Nephron (organoid): ENCODE measurements around the gene TMEM69.
"Not testable (repeated sequence)": the region's sequence is repeated elsewhere in the genome, so short reads cannot be mapped to it uniquely, and the experiment has no call there.

ENCODE experiments used
- H3K27ac Mint-ChIP-seq, 3 experiments: 2 replicates each; pipeline ENCODE4 v1.8.0; 2020; ENCODE audit warnings: mixed read lengths in 3 of 3, mild to moderate bottlenecking in 2 of 3, moderate library complexity in 1 of 3
- H3K27me3 Mint-ChIP-seq: 2 replicates; pipeline ENCODE4 v1.8.0; 2021; ENCODE audit warnings: low read depth, mild to moderate bottlenecking, moderate library complexity, mixed read lengths
- H3K36me3 Mint-ChIP-seq: 2 replicates; pipeline ENCODE4 v1.8.0; 2020; ENCODE audit warnings: low read depth, mixed read lengths
- H3K4me1 Mint-ChIP-seq: 2 replicates; pipeline ENCODE4 v1.8.0; 2020; ENCODE audit warnings: mixed read lengths
- H3K4me3 Mint-ChIP-seq, 3 experiments: 2 replicates each; pipeline ENCODE4 v1.8.0; 2020; ENCODE audit warnings: mild to moderate bottlenecking in 3 of 3, mixed read lengths in 3 of 3, moderate library complexity in 2 of 3
- H3K9me3 Mint-ChIP-seq: 2 replicates; pipeline ENCODE4 v1.8.0; 2020; ENCODE audit warnings: mixed read lengths
- CTCF ChIP-seq, 3 experiments: fragments of 200-600 bp; sonication (generic); IDR thresholded peaks; one replicate each; pipeline ENCODE4 v1.5.0; 2021; ENCODE audit warnings: antibody characterized with exemption in 3 of 3; ENCODE audit not compliant: unreplicated experiment in 3 of 3

The TMEM69 gene

GRCh38 chr1:45716700-45717099 lies 28.7 kb downstream of the TMEM69 start:
- Mint-ChIP-seq H3K4me1 (no peaks in the 10 kb centered on the region), H3K36me3 (peaks cover 31% of the 10 kb centered on the region), H3K9me3 (no peaks in the 10 kb centered on the region), H3K27me3 (no peaks in the 10 kb centered on the region), H3K27ac (no peak overlapping the region), H3K4me3 (no peak overlapping the region)
- TF ChIP-seq CTCF (IDR thresholded peaks at IDR 0.05; ENCODE audit: unreplicated experiment in 3 of 3) = no peak

GRCh38 chr1:45717386-45717785 lies 29.4 kb downstream of the TMEM69 start:
- H3K4me3 Mint-ChIP-seq, H3K9me3 Mint-ChIP-seq, H3K4me1 Mint-ChIP-seq: not testable (repeated sequence)

DNA sequence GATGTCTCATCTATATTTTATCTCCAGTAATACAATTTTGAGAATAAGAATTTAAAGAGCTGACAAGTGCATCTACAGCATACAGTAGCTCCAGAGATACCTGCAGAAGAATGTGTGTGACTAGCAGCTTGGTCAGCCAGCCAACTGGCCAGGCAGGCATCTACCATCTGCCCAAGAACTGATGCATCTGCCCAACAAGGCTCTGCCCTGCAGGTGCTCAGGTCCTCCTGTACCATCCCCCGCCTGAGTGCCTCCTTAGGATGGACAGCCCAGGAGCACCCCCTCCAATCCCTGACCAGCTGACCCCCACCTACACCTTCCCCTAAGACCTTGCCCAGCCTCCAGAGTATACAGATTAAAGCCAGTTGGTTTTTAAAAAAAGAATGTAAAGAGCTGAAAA lies 30.3 kb downstream of the TMEM69 start:
- Mint-ChIP-seq H3K9me3 (no peaks in the 10 kb centered on the region), H3K27me3 (no peaks in the 10 kb centered on the region), H3K4me1 (no peaks in the 10 kb centered on the region), H3K36me3 (peaks cover 33% of the 10 kb centered on the region), H3K4me3 (no peak overlapping the region), H3K27ac (no peak overlapping the region)
- TF ChIP-seq CTCF (IDR thresholded peaks at IDR 0.05; ENCODE audit: unreplicated experiment in 3 of 3) = no peak

More at GRCh38 chr1:45717386-45717785, 29.4 kb downstream of the TMEM69 start:
- peaks cover 27% of the 10 kb centered on the region for H3K36me3 Mint-ChIP-seq
- H3K27me3 Mint-ChIP-seq, H3K27ac Mint-ChIP-seq: not testable (repeated sequence)

DNA sequence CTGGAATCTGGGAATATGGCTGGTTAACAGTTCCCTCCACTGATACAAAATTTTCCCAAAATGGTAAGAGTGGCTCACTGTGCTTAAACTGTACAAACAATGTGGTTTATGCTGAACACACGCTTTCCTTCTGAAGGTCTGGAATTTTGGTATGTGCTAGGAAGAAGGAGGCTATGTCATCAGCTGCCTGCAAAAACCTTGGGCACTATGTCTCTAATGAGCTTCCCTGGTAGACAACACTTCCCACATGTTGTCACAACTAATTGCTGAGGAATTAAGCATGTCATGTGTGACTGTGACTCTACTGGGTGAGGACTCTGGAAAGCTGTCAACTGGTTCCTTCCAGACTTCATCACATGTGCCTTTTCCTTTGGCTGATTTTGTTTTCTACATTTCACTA lies 33.2 kb downstream of the TMEM69 start:
- no peaks in the 10 kb centered on the region for H3K9me3 Mint-ChIP-seq
- H3K27me3 Mint-ChIP-seq = no peaks in the 10 kb centered on the region
- H3K4me1 Mint-ChIP-seq = no peaks in the 10 kb centered on the region
- peaks cover 19% of the 10 kb centered on the region for H3K36me3 Mint-ChIP-seq
- H3K27ac Mint-ChIP-seq = peak overlapping the region in 1 of 3 experiments; percentile 80
- TF ChIP-seq CTCF (IDR thresholded peaks at IDR 0.05; ENCODE audit: unreplicated experiment in 3 of 3) = no peak
- no peak overlapping the region for H3K4me3 Mint-ChIP-seq

GRCh38 chr1:45722809-45723208 lies 34.8 kb downstream of the TMEM69 start:
- Mint-ChIP-seq H3K4me1 (no peaks in the 10 kb centered on the region), H3K27me3 (no peaks in the 10 kb centered on the region), H3K4me3 (no peak overlapping the region), H3K9me3 (no peaks in the 10 kb centered on the region), H3K36me3 (peaks cover 31% of the 10 kb centered on the region), H3K27ac (no peak overlapping the region)
- no peak for TF ChIP-seq CTCF (IDR thresholded peaks at IDR 0.05; ENCODE audit: unreplicated experiment in 3 of 3)

- no peak for TF ChIP-seq CTCF (IDR thresholded peaks at IDR 0.05; ENCODE audit: unreplicated experiment in 3 of 3)
- Mint-ChIP-seq H3K9me3 (no peaks in the 10 kb centered on the region), H3K27ac (no peak overlapping the region), H3K36me3 (peaks cover 35% of the 10 kb centered on the region), H3K4me3 (no peak overlapping the region), H3K27me3 (no peaks in the 10 kb centered on the region), H3K4me1 (no peaks in the 10 kb centered on the region)
Observed at GRCh38 chr1:45723248-45723930, 35.4 kb downstream of the TMEM69 start.

- not testable (repeated sequence) for H3K4me3 Mint-ChIP-seq, H3K9me3 Mint-ChIP-seq, H3K27me3 Mint-ChIP-seq, H3K27ac Mint-ChIP-seq, H3K4me1 Mint-ChIP-seq
- peaks cover 38% of the 10 kb centered on the region for H3K36me3 Mint-ChIP-seq
Observed at GRCh38 chr1:45726007-45726406, 38.0 kb downstream of the TMEM69 start.
